Stomach (tissue), 4 donors: ENCODE results near the gene BBX.

ENCODE experiments used
- EP300 ChIP-seq: sonication (generic); formaldehyde crosslinking; IDR thresholded peaks from one replicate; pipeline ENCODE4 v1.6.1; 2017; ENCODE audit warnings: antibody characterized with exemption
- POLR2A ChIP-seq, 4 donors: fragments of 450-650 bp; IDR thresholded peaks; one replicate each; pipeline ENCODE4 v1.6.1; 2016; ENCODE audit warnings: antibody characterized with exemption in 4 of 4, control low read depth in 2 of 4, mild to moderate bottlenecking in 1 of 4, moderate library complexity in 1 of 4
- POLR2AphosphoS5 ChIP-seq, 3 donors: sonication (generic); formaldehyde crosslinking; IDR thresholded peaks; one replicate each; pipeline ENCODE4 v1.6.1; 2016; ENCODE audit warnings: antibody characterized with exemption in 3 of 3
- TF ChIP-seq, protein P1 (sequence below), 7 experiments: fragments of 450-650 bp in 4 of 7; fragments of 200-600 bp in 3 of 7; sonication (generic) in 3 of 7; IDR thresholded peaks; one replicate each; pipeline ENCODE4 v1.5.1; 2016 to 2019; ENCODE audit warnings: antibody characterized with exemption in 7 of 7, control low read depth in 2 of 7, mild to moderate bottlenecking in 1 of 7

DNA sequence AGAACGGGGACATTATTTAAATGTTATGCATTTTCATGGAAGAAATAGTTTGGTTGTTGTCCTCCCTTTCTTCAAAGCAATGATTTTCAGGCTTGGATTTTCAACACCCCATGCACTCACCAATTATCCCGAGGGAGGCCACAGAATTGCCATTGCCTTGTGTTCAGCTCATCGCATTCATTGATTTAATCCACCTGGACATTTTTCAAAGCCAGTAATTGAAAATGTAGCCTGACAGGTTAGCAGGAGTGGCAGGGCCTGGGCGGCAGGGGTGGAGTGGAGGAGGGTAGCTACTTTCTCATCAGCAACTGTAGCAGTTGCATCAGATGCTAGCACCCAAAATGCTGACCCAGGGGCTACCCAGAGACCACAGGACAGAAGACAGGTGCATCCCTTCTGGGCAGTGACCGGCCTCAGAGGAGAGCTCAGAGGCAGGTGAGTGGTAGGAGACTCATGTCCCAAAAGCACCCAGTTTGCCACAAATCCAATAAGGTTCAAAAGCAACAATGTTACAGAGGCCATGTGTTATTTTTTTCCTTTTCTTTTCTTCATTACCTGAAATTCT, 325.7 kb downstream of the BBX start:
- TF ChIP-seq, protein P1, sequence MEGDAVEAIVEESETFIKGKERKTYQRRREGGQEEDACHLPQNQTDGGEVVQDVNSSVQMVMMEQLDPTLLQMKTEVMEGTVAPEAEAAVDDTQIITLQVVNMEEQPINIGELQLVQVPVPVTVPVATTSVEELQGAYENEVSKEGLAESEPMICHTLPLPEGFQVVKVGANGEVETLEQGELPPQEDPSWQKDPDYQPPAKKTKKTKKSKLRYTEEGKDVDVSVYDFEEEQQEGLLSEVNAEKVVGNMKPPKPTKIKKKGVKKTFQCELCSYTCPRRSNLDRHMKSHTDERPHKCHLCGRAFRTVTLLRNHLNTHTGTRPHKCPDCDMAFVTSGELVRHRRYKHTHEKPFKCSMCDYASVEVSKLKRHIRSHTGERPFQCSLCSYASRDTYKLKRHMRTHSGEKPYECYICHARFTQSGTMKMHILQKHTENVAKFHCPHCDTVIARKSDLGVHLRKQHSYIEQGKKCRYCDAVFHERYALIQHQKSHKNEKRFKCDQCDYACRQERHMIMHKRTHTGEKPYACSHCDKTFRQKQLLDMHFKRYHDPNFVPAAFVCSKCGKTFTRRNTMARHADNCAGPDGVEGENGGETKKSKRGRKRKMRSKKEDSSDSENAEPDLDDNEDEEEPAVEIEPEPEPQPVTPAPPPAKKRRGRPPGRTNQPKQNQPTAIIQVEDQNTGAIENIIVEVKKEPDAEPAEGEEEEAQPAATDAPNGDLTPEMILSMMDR (IDR thresholded peaks at IDR 0.05), result no peak
- TF ChIP-seq EP300 (no peak), POLR2A (IDR thresholded peaks at IDR 0.05) (no peak), POLR2AphosphoS5 (IDR thresholded peaks at IDR 0.05) (no peak)
